Measurements from ENCODE around the gene CBLN1.
"Not testable (repeated sequence)": the region's sequence is repeated elsewhere in the genome, so short reads cannot be mapped to it uniquely, and the experiment has no call there.

CBLN1 gene

DNA sequence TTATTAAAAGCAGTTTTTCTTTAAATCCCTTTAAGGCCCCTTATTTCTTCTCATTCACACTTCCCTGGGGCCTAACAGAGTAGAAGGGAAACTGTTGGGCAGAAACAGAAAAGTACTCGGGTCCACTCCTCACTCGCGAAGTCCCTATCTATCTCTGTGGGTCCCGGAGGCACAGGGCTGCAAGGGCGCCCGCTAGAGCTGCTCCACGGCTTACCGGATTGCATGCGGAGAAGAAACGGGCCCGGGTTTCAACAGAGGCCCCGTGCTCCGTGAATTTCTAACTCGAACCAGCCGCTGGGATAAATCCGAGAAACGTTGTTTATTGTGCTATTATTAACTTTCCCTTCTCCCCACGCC lies 4.3 kb downstream of the CBLN1 start:
- no peak for DNase-seq

GRCh38 chr16:49276646-49277385 lies 4.8 kb downstream of the CBLN1 start:
- no peak for DNase-seq

DNA sequence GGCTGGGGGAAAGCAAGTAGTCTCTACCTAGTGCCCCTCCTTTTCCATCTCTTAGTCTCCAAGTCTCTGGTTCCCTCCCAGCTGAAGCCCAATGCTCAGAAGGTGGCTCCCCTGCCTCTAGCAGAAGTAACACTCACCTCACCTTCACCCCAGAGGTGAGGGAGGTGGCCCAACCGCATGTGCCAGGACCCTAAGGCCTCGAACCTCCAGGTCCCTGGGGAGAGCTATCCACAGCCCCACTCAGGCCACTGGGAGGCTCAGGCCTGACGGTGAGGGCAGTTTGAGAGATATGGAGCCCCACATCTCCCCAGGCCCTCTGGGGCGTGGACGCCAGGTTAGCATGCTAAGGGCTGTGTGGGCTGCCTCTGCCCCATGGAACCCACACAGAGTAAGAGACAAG lies 5.8 kb downstream of the CBLN1 start:
- no peak for DNase-seq

GRCh38 chr16:49275050-49275730 lies 6.4 kb downstream of the CBLN1 start:
- no peak for DNase-seq

DNA sequence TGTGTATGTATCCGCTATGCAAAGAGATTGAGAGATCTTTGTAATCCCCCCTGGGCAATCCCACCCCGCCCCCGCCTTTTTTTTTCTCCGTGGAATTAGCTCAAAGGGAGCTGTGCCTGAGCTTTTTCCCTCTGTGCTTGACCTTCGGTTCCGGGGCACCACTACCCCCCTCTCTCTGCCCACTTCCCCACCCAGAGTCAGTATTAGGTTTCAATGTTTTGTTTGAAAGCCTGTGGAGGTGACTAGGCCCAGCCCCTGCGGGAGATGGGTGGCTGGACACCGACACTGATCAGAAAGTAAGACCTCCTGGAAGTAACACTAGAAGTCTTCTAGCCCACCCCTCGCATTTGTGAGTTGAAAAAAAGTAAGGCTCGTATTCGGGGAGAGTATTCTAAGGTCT lies 7.0 kb downstream of the CBLN1 start:
- no peak for DNase-seq

- DNase-seq, result no peak
Measured at GRCh38 chr16:49273771-49274170, 7.9 kb downstream of the CBLN1 start.

GRCh38 chr16:49271363-49271762 lies 10.3 kb downstream of the CBLN1 start:
- no peak for DNase-seq

DNA sequence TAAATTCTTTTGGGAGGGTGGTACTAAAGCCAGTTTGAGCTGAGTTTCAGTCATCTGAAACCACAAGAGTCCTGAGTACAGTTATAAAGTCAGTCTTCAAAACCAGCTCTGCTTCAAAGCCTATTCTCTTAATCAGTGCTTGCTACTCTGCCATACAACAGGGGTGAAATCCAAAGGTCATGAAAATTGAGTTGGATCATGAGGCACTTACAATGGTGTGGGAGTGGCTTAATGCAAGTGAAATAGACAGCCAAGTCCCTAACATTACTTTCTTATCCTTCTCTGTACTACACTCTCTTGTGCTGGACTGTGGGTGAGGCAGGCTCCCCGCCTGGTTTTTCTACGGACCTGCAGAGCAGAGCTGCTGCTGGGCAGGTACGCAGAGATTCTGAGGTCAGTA lies 12.4 kb downstream of the CBLN1 start:
- no peak for DNase-seq

DNA sequence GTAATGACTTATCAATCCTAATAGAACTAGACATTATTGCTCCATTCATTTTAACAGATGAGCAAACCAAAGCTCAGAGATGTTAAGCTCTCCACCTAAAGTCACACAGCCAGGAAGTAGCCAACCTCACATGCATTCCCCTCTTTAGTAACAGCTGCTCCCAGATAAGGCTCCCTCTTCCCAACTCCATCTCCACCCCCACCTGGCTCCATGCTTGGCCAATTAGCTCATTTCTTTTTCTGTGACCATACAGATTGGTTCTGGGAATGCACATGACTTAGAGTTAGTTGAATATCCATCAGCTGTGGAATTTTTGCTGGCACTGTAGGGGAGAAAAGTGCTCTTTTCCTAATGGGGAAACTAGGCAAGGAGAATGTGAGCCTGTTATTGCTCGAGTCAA lies 13.0 kb downstream of the CBLN1 start:
- DNase-seq, result no peak

- no peak for DNase-seq
Measured at GRCh38 chr16:49262501-49262900, 19.1 kb downstream of the CBLN1 start.

GRCh38 chr16:49261930-49262329 lies 19.7 kb downstream of the CBLN1 start:
- DNase-seq, result no peak

GRCh38 chr16:49260956-49261530 lies 20.6 kb downstream of the CBLN1 start:
- DNase-seq, result no peak

GRCh38 chr16:49260253-49260652 lies 21.4 kb downstream of the CBLN1 start:
- DNase-seq, result no peak

DNA sequence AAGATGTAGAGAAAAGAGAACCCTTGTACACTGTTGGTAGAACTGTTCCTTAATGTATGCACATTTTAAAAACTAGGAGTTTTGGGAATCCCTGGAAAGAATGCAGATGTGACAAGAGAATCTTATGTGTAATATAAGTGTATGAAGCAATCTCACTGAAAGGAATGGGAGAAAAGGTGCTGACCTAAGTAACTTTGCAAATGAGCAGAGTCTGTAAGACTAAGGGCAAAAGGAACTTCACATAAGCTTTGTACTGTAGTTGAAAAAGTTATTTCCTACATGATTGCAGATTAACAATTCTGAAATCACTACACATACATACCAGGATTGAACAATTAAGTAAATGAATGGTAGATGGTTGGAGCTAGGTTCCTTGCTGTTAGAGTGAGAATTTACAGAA lies 22.3 kb downstream of the CBLN1 start:
- no peak for DNase-seq

DNA sequence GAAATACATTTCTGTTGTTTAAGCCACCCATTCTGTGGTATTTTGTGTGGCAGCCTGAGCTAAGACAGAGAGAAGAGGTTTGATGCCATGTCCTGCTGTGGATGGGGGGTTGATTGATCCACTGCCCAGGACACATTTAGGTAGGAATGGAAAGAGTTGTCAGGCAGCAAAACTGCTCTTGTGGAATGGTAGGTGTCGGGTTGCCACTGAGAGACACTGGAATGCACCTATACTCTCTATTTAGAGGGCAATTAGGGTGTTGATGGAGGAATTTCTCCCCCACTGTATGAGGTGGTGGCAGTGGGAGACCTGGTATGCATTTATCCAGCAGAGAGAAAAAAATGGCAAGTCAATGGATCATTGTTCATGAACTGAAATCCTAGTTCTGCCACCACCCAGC lies 30.9 kb downstream of the CBLN1 start:
- DNase-seq, result no peak

DNA sequence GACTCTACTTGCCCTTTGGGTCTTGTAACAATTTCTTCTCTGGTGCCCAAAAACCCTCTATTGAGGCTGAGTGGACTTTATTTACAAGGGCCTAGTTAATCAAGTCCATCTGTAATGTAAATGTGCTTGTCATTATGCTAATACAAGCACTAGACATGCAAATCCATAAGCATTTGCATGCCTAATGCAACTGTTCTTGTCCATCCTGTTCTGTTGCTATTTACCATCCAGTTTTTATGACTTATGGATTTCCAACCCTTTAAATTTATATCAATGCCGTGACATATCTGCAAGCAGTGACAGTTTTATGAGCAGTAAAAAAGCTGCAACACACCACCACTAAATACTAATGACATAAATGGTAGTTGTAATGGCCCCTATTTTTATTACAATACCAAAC lies 33.4 kb downstream of the CBLN1 start:
- DNase-seq, result no peak

DNA sequence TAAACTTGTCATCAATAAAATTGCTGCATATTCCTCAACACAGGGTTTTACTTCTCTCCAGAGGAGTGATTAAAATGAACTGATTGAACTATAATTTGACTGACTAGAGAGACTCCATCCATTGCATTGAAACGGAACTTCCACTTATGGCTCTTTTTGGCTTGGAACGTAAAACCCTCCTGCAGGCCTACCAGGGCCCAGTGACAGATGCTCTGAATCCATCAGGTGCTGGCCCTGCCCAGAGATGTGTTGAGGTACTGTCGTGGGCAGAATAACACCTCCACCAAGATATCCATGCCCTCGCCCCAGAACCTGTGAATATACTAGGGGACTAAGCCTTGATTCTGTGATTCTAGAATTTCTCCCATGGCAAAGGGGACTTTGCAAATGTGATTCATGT lies 45.4 kb downstream of the CBLN1 start:
- no peak for DNase-seq

DNA sequence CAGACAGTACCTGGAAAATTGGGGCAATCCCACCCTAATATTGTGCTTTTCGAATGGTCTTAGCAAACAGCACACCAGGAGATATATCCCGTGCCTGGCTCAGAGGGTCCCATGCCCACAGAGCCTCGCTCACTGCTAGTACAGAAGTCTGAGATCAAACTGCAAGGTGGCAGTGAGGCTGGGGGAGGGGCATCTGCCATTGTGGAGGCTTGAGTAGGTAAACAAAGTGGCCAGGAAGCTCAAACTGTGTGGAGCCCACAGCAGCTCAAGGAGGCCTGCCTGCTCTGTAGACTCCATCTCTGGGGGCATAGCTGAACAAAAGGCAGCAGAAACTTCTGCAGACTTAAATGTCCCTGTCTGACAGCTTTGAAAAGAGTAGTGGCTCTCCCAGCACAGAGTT lies 53.3 kb downstream of the CBLN1 start:
- not testable (repeated sequence) for DNase-seq

Measured in activated CD4-positive, alpha-beta T cell treated with anti-CD3 and anti-CD28 coated beads, Interleukin-2, amount 50 U/mL, for 16 hours (primary cell).